GM12878 (cell line): Measurements from ENCODE around the gene GNAT1. TPM values are rescaled to one million over a fixed set of nuclear protein-coding genes. Genes with fewer than 3 reads are reported as not detected.

Experiments used
- ATAC-seq: fragments of 200-7000 bp; cut with Tn5 transposase; 3 replicates; pipeline ENCODE4 v1.9.1; 2020; ENCODE audit warnings: mild to moderate bottlenecking, moderate library complexity
- BruUV-seq: library from RNA; stranded (reverse); fragments of 400-500 nt; replicated peaks from 2 replicates; lab custom pipeline; 2021; lab: Mats Ljungman, UMichigan
- CTCF ChIA-PET: fragments of 300-600 bp; sonication (Branson Sonifier 250); formaldehyde crosslinking; extraction: SDS; loops from one replicate; lab custom pipeline; 2021; ENCODE audit warnings: inconsistent platforms; lab: Yijun Ruan, JAX
- POLR2A ChIA-PET: fragments of 350-600 bp; formaldehyde crosslinking; extraction: SDS; loops from one replicate; lab custom pipeline; 2021; ENCODE audit warnings: inconsistent platforms; lab: Charles Lee
- RAD21 ChIA-PET: fragments of 300-600 bp; sonication (Branson Sonifier 250); formaldehyde crosslinking; loops from one replicate; lab custom pipeline; 2023; ENCODE audit warnings: antibody characterized with exemption; ENCODE audit not compliant: unreplicated experiment; lab: Charles Lee
- SMC1A ChIA-PET: fragments of 300-600 bp; sonication (Branson Sonifier 250); formaldehyde crosslinking; loops from one replicate; lab custom pipeline; 2023; ENCODE audit not compliant: unreplicated experiment, uncharacterized antibody; lab: Charles Lee
- DNase-seq: peaks from one replicate; pipeline ENCODE4 v3.0.0-alpha.2; 2011; ENCODE audit warnings: low read depth, low spot score
- FAIRE-seq: peaks from 3 replicates; lab custom pipeline; 2011; peaks lifted over from hg19 to GRCh38; lab: Jason Lieb, UNC
- H2AFZ ChIP-seq: 2 replicates; pipeline ENCODE4 v1.6.0; 2011; ENCODE audit warnings: low read depth, low read length, control low read depth; ENCODE audit not compliant: control insufficient read depth
- H3K27ac ChIP-seq: 2 replicates; pipeline ENCODE4 v1.5.1; 2011; ENCODE audit warnings: control low read depth; ENCODE audit not compliant: control insufficient read depth, insufficient read depth
- H3K27me3 ChIP-seq, 2 experiments: replicated peaks in 1 of 2; 2 replicates each; pipeline versions ENCODE4 v1.6.0 to v1.6.1; 2011; ENCODE audit warnings: low read length in 1 of 2; ENCODE audit not compliant: control insufficient read depth in 2 of 2, insufficient read depth in 2 of 2
- H3K36me3 ChIP-seq, 2 experiments: 2 replicates each; pipeline ENCODE4 v1.5.1; 2011; ENCODE audit warnings: low read length in 1 of 2; ENCODE audit not compliant: control insufficient read depth in 2 of 2, insufficient read depth in 2 of 2
- H3K4me1 ChIP-seq: 2 replicates; pipeline ENCODE4 v1.6.1; 2011; ENCODE audit warnings: mild to moderate bottlenecking, low read length, moderate library complexity, mixed read lengths; ENCODE audit not compliant: control insufficient read depth, insufficient read depth
- H3K4me2 ChIP-seq: 2 replicates; pipeline ENCODE4 v1.6.0; 2011; ENCODE audit warnings: control low read depth; ENCODE audit not compliant: control insufficient read depth, insufficient read depth
- H3K4me3 ChIP-seq: fragments of 200-600 bp; sonication (generic); 2 replicates; pipeline ENCODE4 v1.5.1; 2016
- H3K79me2 ChIP-seq: 2 replicates; pipeline ENCODE4 v1.6.0; 2011; ENCODE audit warnings: low read length; ENCODE audit not compliant: control insufficient read depth, insufficient read depth
- H3K9ac ChIP-seq: 2 replicates; pipeline ENCODE4 v1.8.0; 2011; ENCODE audit warnings: low read length, control low read depth, mixed read lengths; ENCODE audit not compliant: control insufficient read depth, insufficient read depth
- H3K9me3 ChIP-seq: replicated peaks from 3 replicates; pipeline ENCODE4 v1.5.1; 2011; ENCODE audit warnings: mild to moderate bottlenecking, low read length; ENCODE audit not compliant: control insufficient read depth, insufficient read depth
- H4K20me1 ChIP-seq: 2 replicates; pipeline ENCODE4 v1.6.0; 2011; ENCODE audit not compliant: control insufficient read depth, insufficient read depth
- CHD1 ChIP-seq: IDR thresholded peaks from 2 replicates; pipeline ENCODE4 v1.6.1; 2012; ENCODE audit warnings: low read depth, low read length, improper control_type of control experiment
- HDGF ChIP-seq: fragments of 450-650 bp; IDR thresholded peaks from 2 replicates; pipeline ENCODE4 v1.6.1; 2016; ENCODE audit warnings: antibody characterized with exemption
- JUND ChIP-seq: IDR thresholded peaks from 2 replicates; pipeline ENCODE4 v1.6.1; 2012; ENCODE audit warnings: low read depth, mild to moderate bottlenecking, low read length, improper control_type of control experiment, moderate library complexity
- KAT2A ChIP-seq: conservative IDR thresholded peaks from 2 replicates; pipeline ENCODE4 v1.6.1; 2011; ENCODE audit warnings: low read depth, low read length; ENCODE audit not compliant: control insufficient read depth
- MXI1 ChIP-seq: fragments of 150-350 bp; IDR thresholded peaks from 2 replicates; pipeline ENCODE4 v1.6.1; 2011; ENCODE audit warnings: low read depth, mild to moderate bottlenecking, inconsistent platforms, low read length, improper control_type of control experiment
- NFYA ChIP-seq: IDR thresholded peaks from 2 replicates; pipeline ENCODE4 v1.6.1; 2011; ENCODE audit warnings: low read depth, mild to moderate bottlenecking, low read length, improper control_type of control experiment, borderline replicate concordance
- NKRF ChIP-seq: fragments of 450-650 bp; conservative IDR thresholded peaks from 2 replicates; pipeline ENCODE4 v1.6.1; 2017; ENCODE audit warnings: mild to moderate bottlenecking, moderate library complexity
- NR2C1 ChIP-seq: fragments of 450-650 bp; IDR thresholded peaks from 2 replicates; pipeline ENCODE4 v1.6.1; 2017; ENCODE audit warnings: antibody characterized with exemption, mild to moderate bottlenecking, moderate library complexity
- POU2F2 ChIP-seq: IDR thresholded peaks from 3 replicates; pipeline ENCODE4 v1.6.1; 2011; ENCODE audit warnings: low read depth, mild to moderate bottlenecking, low read length, borderline replicate concordance
- RELA ChIP-seq: fragments of 450-650 bp; IDR thresholded peaks from 2 replicates; pipeline ENCODE4 v1.8.0; 2014; ENCODE audit warnings: borderline replicate concordance; ENCODE audit not compliant: partially characterized antibody
- SKIL ChIP-seq: fragments of 450-650 bp; IDR thresholded peaks from 2 replicates; pipeline ENCODE4 v1.6.1; 2017; ENCODE audit warnings: mild to moderate bottlenecking, low read depth, inconsistent platforms; ENCODE audit not compliant: poor library complexity, severe bottlenecking
- SUZ12 ChIP-seq: fragments of 200-600 bp; sonication (generic); IDR thresholded peaks from one replicate; pipeline ENCODE4 v1.6.1; 2018; ENCODE audit warnings: antibody characterized with exemption, mild to moderate bottlenecking; ENCODE audit not compliant: unreplicated experiment
- ZNF24 ChIP-seq: fragments of 450-650 bp; IDR thresholded peaks from 2 replicates; pipeline ENCODE4 v1.6.1; 2017; ENCODE audit warnings: antibody characterized with exemption, mild to moderate bottlenecking
- WGBS: methylation state at CpG from one replicate; pipeline ENCODE4 v1.1.6; 2016; ENCODE audit warnings: low lambda C conversion rate; ENCODE audit not compliant: insufficient replicate concordance, insufficient coverage; ENCODE audit errors: missing lambda C conversion rate; 5-methylcytosine and 5-hydroxymethylcytosine counted together
- in situ Hi-C: fragments of 300-500 bp; cut with MboI; formaldehyde crosslinking; loops from 9 replicates; pipeline ENCODE4 v1.14.3; 2018; ENCODE audit warnings: mixed read lengths
- intact Hi-C: fragments of 100-400 bp; cut with micrococcal nuclease; formaldehyde crosslinking; loops from one replicate; pipeline ENCODE4 v1.14.2; 2022; ENCODE audit not compliant: unreplicated experiment
- polyA plus RNA-seq, 11 experiments: library from polyadenylated mRNA; depleted of rRNA in 4 of 11; unstranded in 6 of 11; stranded (reverse) in 5 of 11; fragments of >200 nt; fragmentation: Nextera tagmentation in 4 of 11; fragmentation: Illumina TruSeq in 1 of 11; extraction: Ambion mirVana in 4 of 11; extraction: Trizol in 1 of 11; gene quantifications; 1 replicate in 1 of 11; 2 replicates in 10 of 11; pipeline versions ENCODE4 v1.2.1 to v1.2.3, GENCODE V29; 2011 to 2016; ENCODE audit warnings: inconsistent platforms in 2 of 11, missing spikeins in 2 of 11, low read depth in 1 of 11
- total RNA-seq, 4 experiments: library from RNA; depleted of rRNA in 3 of 4; stranded (reverse); fragments of >200 nt in 3 of 4; fragmentation: Illumina TruSeq in 1 of 4; extraction: Trizol in 1 of 4; gene quantifications; 2 replicates each; pipeline versions ENCODE4 v1.2.1 to v1.2.3, GENCODE V29; 2013 to 2021
- TF ChIP-seq, protein P1 (sequence below): fragments of 450-650 bp; IDR thresholded peaks from 2 replicates; pipeline ENCODE4 v1.6.1; 2016; ENCODE audit warnings: mild to moderate bottlenecking
- TF ChIP-seq, protein P2 (sequence below): fragments of 450-650 bp; IDR thresholded peaks from 2 replicates; pipeline ENCODE4 v1.6.1; 2017; ENCODE audit warnings: antibody characterized with exemption, mild to moderate bottlenecking, moderate library complexity

The GNAT1 gene
- total and polyA plus RNA-seq, 10 of the 15 experiments (the other 5 are each of a cell fraction or from before 2014, with no cell fraction given) = not detected

DNA sequence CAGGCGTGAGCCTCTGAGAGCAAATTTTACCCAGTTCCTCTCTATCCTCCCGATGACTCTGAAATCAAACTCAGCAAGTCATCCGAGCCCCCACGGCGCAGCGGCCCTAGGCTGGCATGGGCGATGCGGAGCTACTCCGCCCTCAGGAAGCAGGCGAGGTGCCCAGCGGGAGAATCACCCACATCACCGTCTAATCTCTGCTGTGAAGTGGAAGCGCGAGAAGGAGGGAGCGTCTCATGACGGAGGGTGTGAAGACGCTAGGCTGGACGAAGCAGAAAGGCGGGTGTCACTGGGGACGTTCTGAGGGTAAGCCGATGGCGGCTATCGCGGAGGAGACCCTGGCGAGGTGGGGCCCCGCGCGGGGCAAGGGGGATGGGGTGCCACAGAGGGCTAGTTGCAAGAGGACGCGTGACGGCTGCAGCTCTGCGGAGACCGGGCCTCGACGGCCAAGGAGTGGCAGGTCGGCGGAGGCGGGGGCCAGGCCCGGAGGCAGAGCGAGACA lies 35.5 kb downstream of the GNAT1 start:
- no peaks in the 10 kb centered on the region for H3K9me3 ChIP-seq
- H3K4me2 ChIP-seq = peak overlapping the region; percentile 100
- ChIA-PET SMC1A (interaction anchor here (0.7 to 5.1 kb wide), 8 partner anchors 8 to 45 kb away, joined by 3 to 51 read pairs (median 7); partner anchors contain the start of genes GNAI2 and GNAT1), RAD21 (interaction anchor here (0.5 to 6.8 kb wide), 16 partner anchors 9 to 1624 kb away, joined by 3 to 73 read pairs (median 6); partner anchors contain the start of genes GNAI2 and GNAT1), CTCF (interaction anchor here (0.6 to 7.4 kb wide), 24 partner anchors 10 to 385 kb away, joined by 3 to 149 read pairs (median 6); partner anchors contain the start of genes CISH, GNAI2, GNAT1 and HYAL2), POLR2A (interaction anchor here (0.7 to 3.7 kb wide), 6 partner anchors 10 to 287 kb away, joined by 3 to 38 read pairs (median 4); partner anchors contain the start of gene GNAI2)
- peaks cover 19% of the 10 kb centered on the region for H3K4me1 ChIP-seq
- 4% methylated on average over 36 of the region's 40 CpGs for WGBS
- intact Hi-C loops (loop anchor here (1.0 kb wide), 5 partner anchors 19 to 106 kb away; no protein-coding TSS in a partner anchor), in situ Hi-C loops (loop anchor here (5.0 kb wide), 1 partner anchor 35 kb away; the partner anchor contains the start of gene GNAT1)
- peak overlapping the region; percentile 77 for H3K9ac ChIP-seq
- DNase-seq = no peak
- H4K20me1 ChIP-seq = no peaks in the 10 kb centered on the region
- no peak for FAIRE-seq
- no peaks in the 10 kb centered on the region; the same call in 1 of the 2 replicates for H3K79me2 ChIP-seq
- H3K36me3 ChIP-seq = no peaks in the 10 kb centered on the region; a peak in 1 of 4 replicates
- ATAC-seq = peak; percentile 51
- peak overlapping the region; percentile 56; the same call in 1 of the 2 replicates for H3K27ac ChIP-seq
- H3K27me3 ChIP-seq = no peaks in the 10 kb centered on the region
- no TSS peak for BruUV-seq
- peak overlapping the region; percentile 95 for H2AFZ ChIP-seq
- H3K4me3 ChIP-seq = peak overlapping the region; percentile 75
- TF ChIP-seq NKRF = peak; percentile 37; the same call in 1 of the 2 replicates
- TF ChIP-seq MXI1 = 0 out of 2 replicates have a peak, but pooled peaks have one; percentile 2
- TF ChIP-seq NFYA = no peak
- no peak for TF ChIP-seq CHD1
- TF ChIP-seq POU2F2 = no peak
- no peak for TF ChIP-seq NR2C1
- no peak for TF ChIP-seq ZNF24
- peak; percentile 42 for TF ChIP-seq HDGF
- TF ChIP-seq, protein P1, sequence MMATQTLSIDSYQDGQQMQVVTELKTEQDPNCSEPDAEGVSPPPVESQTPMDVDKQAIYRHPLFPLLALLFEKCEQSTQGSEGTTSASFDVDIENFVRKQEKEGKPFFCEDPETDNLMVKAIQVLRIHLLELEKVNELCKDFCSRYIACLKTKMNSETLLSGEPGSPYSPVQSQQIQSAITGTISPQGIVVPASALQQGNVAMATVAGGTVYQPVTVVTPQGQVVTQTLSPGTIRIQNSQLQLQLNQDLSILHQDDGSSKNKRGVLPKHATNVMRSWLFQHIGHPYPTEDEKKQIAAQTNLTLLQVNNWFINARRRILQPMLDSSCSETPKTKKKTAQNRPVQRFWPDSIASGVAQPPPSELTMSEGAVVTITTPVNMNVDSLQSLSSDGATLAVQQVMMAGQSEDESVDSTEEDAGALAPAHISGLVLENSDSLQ = peak; percentile 14; the same call in 1 of the 2 replicates
- TF ChIP-seq, protein P2, sequence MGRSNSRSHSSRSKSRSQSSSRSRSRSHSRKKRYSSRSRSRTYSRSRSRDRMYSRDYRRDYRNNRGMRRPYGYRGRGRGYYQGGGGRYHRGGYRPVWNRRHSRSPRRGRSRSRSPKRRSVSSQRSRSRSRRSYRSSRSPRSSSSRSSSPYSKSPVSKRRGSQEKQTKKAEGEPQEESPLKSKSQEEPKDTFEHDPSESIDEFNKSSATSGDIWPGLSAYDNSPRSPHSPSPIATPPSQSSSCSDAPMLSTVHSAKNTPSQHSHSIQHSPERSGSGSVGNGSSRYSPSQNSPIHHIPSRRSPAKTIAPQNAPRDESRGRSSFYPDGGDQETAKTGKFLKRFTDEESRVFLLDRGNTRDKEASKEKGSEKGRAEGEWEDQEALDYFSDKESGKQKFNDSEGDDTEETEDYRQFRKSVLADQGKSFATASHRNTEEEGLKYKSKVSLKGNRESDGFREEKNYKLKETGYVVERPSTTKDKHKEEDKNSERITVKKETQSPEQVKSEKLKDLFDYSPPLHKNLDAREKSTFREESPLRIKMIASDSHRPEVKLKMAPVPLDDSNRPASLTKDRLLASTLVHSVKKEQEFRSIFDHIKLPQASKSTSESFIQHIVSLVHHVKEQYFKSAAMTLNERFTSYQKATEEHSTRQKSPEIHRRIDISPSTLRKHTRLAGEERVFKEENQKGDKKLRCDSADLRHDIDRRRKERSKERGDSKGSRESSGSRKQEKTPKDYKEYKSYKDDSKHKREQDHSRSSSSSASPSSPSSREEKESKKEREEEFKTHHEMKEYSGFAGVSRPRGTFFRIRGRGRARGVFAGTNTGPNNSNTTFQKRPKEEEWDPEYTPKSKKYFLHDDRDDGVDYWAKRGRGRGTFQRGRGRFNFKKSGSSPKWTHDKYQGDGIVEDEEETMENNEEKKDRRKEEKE = no peak
- TF ChIP-seq RELA = peak; percentile 17
- no peak for TF ChIP-seq JUND
- no peak for TF ChIP-seq SKIL
- TF ChIP-seq KAT2A = no peak
- no peak for TF ChIP-seq SUZ12
